Measurements from ENCODE around the gene COQ9. TPM values are rescaled to one million over a fixed set of nuclear protein-coding genes. Genes with fewer than 3 reads are reported as not detected.

The COQ9 gene
- total and polyA plus RNA-seq, 11 donors = 126 to 436 (median 191) TPM

- DNase-seq (no peak), ATAC-seq (no peak)
- Histone ChIP-seq H3K27ac (no peak overlapping the region), H3K9me3 (no peaks in the 10 kb centered on the region), H3K36me3 (no peaks in the 10 kb centered on the region), H3K4me1 (peaks cover 0 to 6% (median 0%) of the 10 kb centered on the region in 12 donors), H3K27me3 (no peaks in the 10 kb centered on the region), H3K4me3 (no peak overlapping the region)
- 70 to 82% (median 74%) methylated on average over 7 of the region's 7 CpGs for WGBS, 4 donors
- TF ChIP-seq POLR2A (IDR thresholded peaks at IDR 0.05) (no peak), CTCF (IDR thresholded peaks at IDR 0.05) (no peak)
- intact Hi-C loops (cut with DNase I) = no loop called here
Observed at GRCh38 chr16:57501492-57501891, 54.2 kb downstream of the COQ9 start.

GRCh38 chr16:57502048-57502775 lies 54.9 kb downstream of the COQ9 start:
- intact Hi-C loops (cut with DNase I) = no loop called here
- ATAC-seq (no peak), DNase-seq (no peak)
- no peaks in the 10 kb centered on the region for H3K36me3 ChIP-seq
- no peak overlapping the region for H3K4me3 ChIP-seq
- TF ChIP-seq POLR2A (IDR thresholded peaks at IDR 0.05) (no peak), CTCF (IDR thresholded peaks at IDR 0.05) (no peak)
- WGBS, 4 donors = 78 to 85% (median 84%) methylated on average over 12 of the region's 12 CpGs
- H3K27ac ChIP-seq = no peak overlapping the region
- H3K9me3 ChIP-seq = no peaks in the 10 kb centered on the region
- H3K27me3 ChIP-seq = no peaks in the 10 kb centered on the region
- peaks cover 0 to 6% (median 0%) of the 10 kb centered on the region in 12 donors for H3K4me1 ChIP-seq

GRCh38 chr16:57503366-57503765 lies 56.1 kb downstream of the COQ9 start:
- DNase-seq = peak in 2 of 5 donors; percentile 18 to 50

GRCh38 chr16:57504001-57504400 lies 56.7 kb downstream of the COQ9 start:
- DNase-seq (peak in 1 of 5 donors; percentile 28), ATAC-seq (no peak)
- WGBS, 4 donors = 60 to 63% (median 63%) methylated on average over 5 to 6 of the region's 6 CpGs
- TF ChIP-seq CTCF (IDR thresholded peaks at IDR 0.05) = no peak
- no peak for TF ChIP-seq POLR2A (IDR thresholded peaks at IDR 0.05)
- Histone ChIP-seq H3K9me3 (no peaks in the 10 kb centered on the region), H3K27me3 (no peaks in the 10 kb centered on the region), H3K4me3 (no peak overlapping the region), H3K27ac (no peak overlapping the region), H3K4me1 (peaks cover 0 to 6% (median 0%) of the 10 kb centered on the region in 12 donors), H3K36me3 (no peaks in the 10 kb centered on the region)
- intact Hi-C loops (cut with DNase I) = no loop called here

More at GRCh38 chr16:57503366-57503765, 56.1 kb downstream of the COQ9 start:
- intact Hi-C loops (cut with DNase I) = no loop called here
- TF ChIP-seq POLR2A (IDR thresholded peaks at IDR 0.05) (no peak), CTCF (IDR thresholded peaks at IDR 0.05) (no peak)
- Histone ChIP-seq H3K4me3 (no peak overlapping the region), H3K36me3 (no peaks in the 10 kb centered on the region), H3K9me3 (no peaks in the 10 kb centered on the region), H3K4me1 (peaks cover 0 to 6% (median 0%) of the 10 kb centered on the region in 12 donors), H3K27me3 (no peaks in the 10 kb centered on the region), H3K27ac (no peak overlapping the region)
- WGBS, 4 donors = 62 to 78% (median 77%) methylated on average over 15 of the region's 15 CpGs
- ATAC-seq = no peak

Measured in heart left ventricle (tissue), 16 donors.